Fibroblast of villous mesenchyme (primary cell): ENCODE measurements around the gene SUPT16H. TPM values are rescaled to one million over a fixed set of nuclear protein-coding genes. Genes with fewer than 3 reads are reported as not detected.
A peak's percentile ranks its signal among the peaks of the same experiment; 100 is the strongest.

ENCODE experiments used
- DNase-seq: peaks from one replicate; pipeline ENCODE4 v3.0.0-alpha.2; 2010; ENCODE audit warnings: low read depth
- H3K4me3 ChIP-seq: 2 replicates; pipeline ENCODE4 v1.5.1; 2011; ENCODE audit warnings: low read depth, mild to moderate bottlenecking, low read length
- small RNA-seq: library from RNA; depleted of rRNA; stranded (forward); fragments of <200 nt; gene quantifications from one replicate; pipeline ENCODE3, GENCODE V24; 2012
- total RNA-seq: library from RNA; depleted of rRNA; stranded (reverse); fragments of >200 nt; gene quantifications from 2 replicates; pipeline ENCODE4 v1.2.3, GENCODE V29; 2012
- TF ChIP-seq, protein P1 (sequence below): IDR thresholded peaks from 2 replicates; pipeline ENCODE4 v1.5.1; 2012; ENCODE audit warnings: low read depth, mild to moderate bottlenecking, low read length; ENCODE audit not compliant: insufficient read depth

Gene SUPT16H
- total RNA-seq, 1 donor: 87.7 TPM

DNA sequence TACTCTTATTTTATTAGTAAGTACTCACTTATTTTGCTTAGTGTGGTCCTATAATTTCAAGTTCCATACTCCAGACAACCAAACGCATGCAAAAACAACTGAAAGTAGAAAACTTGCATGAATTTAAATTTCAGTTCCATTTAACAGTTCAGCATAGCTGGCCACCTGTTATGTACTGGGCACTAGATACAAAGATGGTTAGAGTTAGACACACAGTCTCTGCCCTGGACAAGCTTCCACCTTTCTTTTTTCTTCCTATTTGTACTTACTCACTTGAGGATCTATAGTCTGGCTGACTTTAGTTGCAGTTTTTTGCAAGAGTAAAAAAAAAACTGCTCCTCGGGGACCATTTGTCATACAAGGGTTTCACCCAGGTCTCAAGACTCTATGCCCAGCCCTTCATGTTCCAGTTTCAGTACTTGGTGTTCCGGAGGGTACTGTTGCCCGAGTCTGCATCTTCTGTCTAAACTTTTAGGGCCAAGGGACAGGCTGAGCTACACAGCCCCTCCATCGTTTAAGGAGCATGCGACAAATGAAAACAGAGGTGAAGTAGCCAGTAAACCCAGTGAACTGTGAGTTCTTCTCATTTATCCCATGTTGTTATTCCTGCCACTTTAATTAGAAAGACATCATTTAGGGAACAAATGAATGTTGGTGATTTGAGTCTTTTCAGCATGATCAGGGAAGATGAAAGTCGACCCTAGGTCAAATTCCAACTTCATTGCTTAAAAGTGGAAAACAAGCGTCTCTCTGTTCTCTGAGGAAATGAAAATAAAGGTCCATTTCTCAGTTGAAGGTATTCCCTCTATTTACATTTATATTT lies 81.6 kb downstream of the SUPT16H start:
- TF ChIP-seq, protein P1, sequence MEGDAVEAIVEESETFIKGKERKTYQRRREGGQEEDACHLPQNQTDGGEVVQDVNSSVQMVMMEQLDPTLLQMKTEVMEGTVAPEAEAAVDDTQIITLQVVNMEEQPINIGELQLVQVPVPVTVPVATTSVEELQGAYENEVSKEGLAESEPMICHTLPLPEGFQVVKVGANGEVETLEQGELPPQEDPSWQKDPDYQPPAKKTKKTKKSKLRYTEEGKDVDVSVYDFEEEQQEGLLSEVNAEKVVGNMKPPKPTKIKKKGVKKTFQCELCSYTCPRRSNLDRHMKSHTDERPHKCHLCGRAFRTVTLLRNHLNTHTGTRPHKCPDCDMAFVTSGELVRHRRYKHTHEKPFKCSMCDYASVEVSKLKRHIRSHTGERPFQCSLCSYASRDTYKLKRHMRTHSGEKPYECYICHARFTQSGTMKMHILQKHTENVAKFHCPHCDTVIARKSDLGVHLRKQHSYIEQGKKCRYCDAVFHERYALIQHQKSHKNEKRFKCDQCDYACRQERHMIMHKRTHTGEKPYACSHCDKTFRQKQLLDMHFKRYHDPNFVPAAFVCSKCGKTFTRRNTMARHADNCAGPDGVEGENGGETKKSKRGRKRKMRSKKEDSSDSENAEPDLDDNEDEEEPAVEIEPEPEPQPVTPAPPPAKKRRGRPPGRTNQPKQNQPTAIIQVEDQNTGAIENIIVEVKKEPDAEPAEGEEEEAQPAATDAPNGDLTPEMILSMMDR: no peak
- H3K4me3 ChIP-seq: no peak overlapping the region
- no peak for DNase-seq

Small RNA genes within 50 kb of the gene (small RNA-seq; reads per million reads assigned to genes)
- gene RN7SL650P (not detected), gene SNORD8 (281 reads per million, percentile 98 among the genes with 10 or more reads in this experiment), gene SNORD9 (547 reads per million, percentile 99 among the genes with 10 or more reads in this experiment)

Other genes starting within 250 kb of the SUPT16H start
- gene OR5AU1, start 228.0 kb downstream of the SUPT16H start, total RNA-seq: under 0.01 TPM in 1 of 2 replicates, not detected in the other
- gene HNRNPC, start 114.6 kb downstream of the SUPT16H start, total RNA-seq: 551 and 671 TPM in 2 replicates
- under 0.01 TPM in 1 of 2 replicates, not detected in the other for gene RPGRIP1, start 103.9 kb downstream of the SUPT16H start, total RNA-seq
- 59.3 and 85.1 TPM in 2 replicates for gene CHD8, start 72.1 kb upstream of the SUPT16H start, total RNA-seq
- 22.9 and 41.0 TPM in 2 replicates for gene RAB2B, start 92.9 kb upstream of the SUPT16H start, total RNA-seq
- gene TOX4, start 93.2 kb upstream of the SUPT16H start, total RNA-seq: 26.4 and 39.3 TPM in 2 replicates
- gene METTL3, start 127.3 kb upstream of the SUPT16H start, total RNA-seq: 35.1 and 51.8 TPM in 2 replicates
- 3.2 and 3.9 TPM in 2 replicates for gene SALL2, start 142.3 kb upstream of the SUPT16H start, total RNA-seq
- not detected in 2 replicates for gene OR10G3, start 196.1 kb upstream of the SUPT16H start, total RNA-seq